ENCODE results near the gene MAEA. TPM values are rescaled to one million over a fixed set of nuclear protein-coding genes. Genes with fewer than 3 reads are reported as not detected.

MAEA gene
- total and polyA plus RNA-seq, 9 of the 15 experiments (the other 6 are each of a cell fraction or from before 2014, with no cell fraction given), result 2.1 to 86.5 (median 45.0) TPM

DNA sequence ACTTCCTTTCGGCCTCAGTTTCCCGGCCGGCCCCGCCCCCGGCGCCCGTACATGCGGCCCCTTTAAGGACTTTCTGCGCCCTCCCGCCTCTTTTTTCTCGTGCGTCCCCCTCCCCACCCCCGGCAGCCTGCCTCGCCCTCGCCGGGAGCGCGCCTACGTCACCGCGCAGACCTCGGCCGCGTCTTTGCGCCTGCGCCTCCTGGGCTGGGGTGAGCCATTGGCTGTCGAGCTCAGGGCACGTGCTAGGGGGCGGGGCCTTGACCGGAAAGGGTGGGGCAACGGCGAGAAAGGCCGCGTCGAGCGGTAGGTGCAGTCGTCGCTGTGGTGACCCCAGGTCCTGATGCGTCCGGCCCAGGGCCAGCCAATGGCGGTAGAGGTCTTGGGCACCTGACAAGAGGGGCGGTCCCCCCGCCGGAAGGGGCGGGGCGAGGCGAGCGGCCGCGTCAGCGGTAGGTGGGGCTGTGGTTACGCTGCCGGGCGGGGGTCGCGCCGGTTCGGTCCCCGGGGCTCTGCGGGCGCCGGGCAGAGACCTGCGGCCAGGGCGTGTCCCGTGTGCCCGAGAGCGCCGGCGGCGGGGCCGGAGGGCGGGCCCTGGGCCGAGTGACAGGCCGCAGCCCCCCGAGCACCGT lies 57.2 kb downstream of the MAEA start, which contains the start of gene UVSSA (continued):
- peak; percentile 73 for TF ChIP-seq CBFA2T2 (conservative IDR thresholded peaks at IDR 0.05)
- TF ChIP-seq BCOR (IDR thresholded peaks at IDR 0.05), result peak; percentile 57; the same call in 1 of the 2 replicates
- TF ChIP-seq FOXJ3 (CRISPR knock-in tag; IDR thresholded peaks at IDR 0.05), result no peak
- TF ChIP-seq ZNF778 (CRISPR knock-in tag; IDR thresholded peaks at IDR 0.05), result no peak
- TF ChIP-seq KDM5B (IDR thresholded peaks at IDR 0.05; ENCODE audit: insufficient replicate concordance, low read depth, low read length), result no peak
- TF ChIP-seq, protein P1, sequence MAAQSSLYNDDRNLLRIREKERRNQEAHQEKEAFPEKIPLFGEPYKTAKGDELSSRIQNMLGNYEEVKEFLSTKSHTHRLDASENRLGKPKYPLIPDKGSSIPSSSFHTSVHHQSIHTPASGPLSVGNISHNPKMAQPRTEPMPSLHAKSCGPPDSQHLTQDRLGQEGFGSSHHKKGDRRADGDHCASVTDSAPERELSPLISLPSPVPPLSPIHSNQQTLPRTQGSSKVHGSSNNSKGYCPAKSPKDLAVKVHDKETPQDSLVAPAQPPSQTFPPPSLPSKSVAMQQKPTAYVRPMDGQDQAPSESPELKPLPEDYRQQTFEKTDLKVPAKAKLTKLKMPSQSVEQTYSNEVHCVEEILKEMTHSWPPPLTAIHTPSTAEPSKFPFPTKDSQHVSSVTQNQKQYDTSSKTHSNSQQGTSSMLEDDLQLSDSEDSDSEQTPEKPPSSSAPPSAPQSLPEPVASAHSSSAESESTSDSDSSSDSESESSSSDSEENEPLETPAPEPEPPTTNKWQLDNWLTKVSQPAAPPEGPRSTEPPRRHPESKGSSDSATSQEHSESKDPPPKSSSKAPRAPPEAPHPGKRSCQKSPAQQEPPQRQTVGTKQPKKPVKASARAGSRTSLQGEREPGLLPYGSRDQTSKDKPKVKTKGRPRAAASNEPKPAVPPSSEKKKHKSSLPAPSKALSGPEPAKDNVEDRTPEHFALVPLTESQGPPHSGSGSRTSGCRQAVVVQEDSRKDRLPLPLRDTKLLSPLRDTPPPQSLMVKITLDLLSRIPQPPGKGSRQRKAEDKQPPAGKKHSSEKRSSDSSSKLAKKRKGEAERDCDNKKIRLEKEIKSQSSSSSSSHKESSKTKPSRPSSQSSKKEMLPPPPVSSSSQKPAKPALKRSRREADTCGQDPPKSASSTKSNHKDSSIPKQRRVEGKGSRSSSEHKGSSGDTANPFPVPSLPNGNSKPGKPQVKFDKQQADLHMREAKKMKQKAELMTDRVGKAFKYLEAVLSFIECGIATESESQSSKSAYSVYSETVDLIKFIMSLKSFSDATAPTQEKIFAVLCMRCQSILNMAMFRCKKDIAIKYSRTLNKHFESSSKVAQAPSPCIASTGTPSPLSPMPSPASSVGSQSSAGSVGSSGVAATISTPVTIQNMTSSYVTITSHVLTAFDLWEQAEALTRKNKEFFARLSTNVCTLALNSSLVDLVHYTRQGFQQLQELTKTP (IDR thresholded peaks at IDR 0.05; ENCODE audit: low read depth in 1 of 2, partially characterized antibody in 2 of 2), result no peak
- no peak for TF ChIP-seq GTF2F1 (IDR thresholded peaks at IDR 0.05; ENCODE audit: low read depth, low read length)
- TF ChIP-seq HCFC1 (IDR thresholded peaks at IDR 0.05; ENCODE audit: low read depth, low read length), result peak; percentile 44
- peak; percentile 2; the same call in 1 of the 2 replicates for TF ChIP-seq L3MBTL2 (IDR thresholded peaks at IDR 0.05)
- TF ChIP-seq ZNF124 (CRISPR knock-in tag; IDR thresholded peaks at IDR 0.05), result no peak
- TF ChIP-seq ZFPM2 (CRISPR knock-in tag; IDR thresholded peaks at IDR 0.05), result no peak
- TF ChIP-seq HNRNPL (IDR thresholded peaks at IDR 0.05; ENCODE audit: low read depth, low read length), result no peak
- TF ChIP-seq RBBP5 (IDR thresholded peaks at IDR 0.05; ENCODE audit: borderline replicate concordance, insufficient read depth, low read length, poor library complexity, severe bottlenecking), result peak; percentile 20
- no peak for TF ChIP-seq PTTG1 (tag; IDR thresholded peaks at IDR 0.05; ENCODE audit: low read depth)
- TF ChIP-seq POLR2G (IDR thresholded peaks at IDR 0.05; ENCODE audit: low read depth, low read length), result no peak
- TF ChIP-seq NR2C1 (IDR thresholded peaks at IDR 0.05), result peak; percentile 72; the same call in 1 of the 2 replicates
- peak; percentile 57; the same call in 1 of the 2 replicates for TF ChIP-seq NR2C1 (tag; IDR thresholded peaks at IDR 0.05)
- TF ChIP-seq, protein P2, sequence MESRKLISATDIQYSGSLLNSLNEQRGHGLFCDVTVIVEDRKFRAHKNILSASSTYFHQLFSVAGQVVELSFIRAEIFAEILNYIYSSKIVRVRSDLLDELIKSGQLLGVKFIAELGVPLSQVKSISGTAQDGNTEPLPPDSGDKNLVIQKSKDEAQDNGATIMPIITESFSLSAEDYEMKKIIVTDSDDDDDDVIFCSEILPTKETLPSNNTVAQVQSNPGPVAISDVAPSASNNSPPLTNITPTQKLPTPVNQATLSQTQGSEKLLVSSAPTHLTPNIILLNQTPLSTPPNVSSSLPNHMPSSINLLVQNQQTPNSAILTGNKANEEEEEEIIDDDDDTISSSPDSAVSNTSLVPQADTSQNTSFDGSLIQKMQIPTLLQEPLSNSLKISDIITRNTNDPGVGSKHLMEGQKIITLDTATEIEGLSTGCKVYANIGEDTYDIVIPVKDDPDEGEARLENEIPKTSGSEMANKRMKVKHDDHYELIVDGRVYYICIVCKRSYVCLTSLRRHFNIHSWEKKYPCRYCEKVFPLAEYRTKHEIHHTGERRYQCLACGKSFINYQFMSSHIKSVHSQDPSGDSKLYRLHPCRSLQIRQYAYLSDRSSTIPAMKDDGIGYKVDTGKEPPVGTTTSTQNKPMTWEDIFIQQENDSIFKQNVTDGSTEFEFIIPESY (CRISPR knock-in tag; IDR thresholded peaks at IDR 0.05), result 0 out of 2 replicates have a peak, but pooled peaks have one; percentile 0
- TF ChIP-seq HDAC8 (tag; IDR thresholded peaks at IDR 0.05), result peak; percentile 70; the same call in 1 of the 2 replicates
- peak; percentile 71 for TF ChIP-seq RBM25 (IDR thresholded peaks at IDR 0.05; ENCODE audit: low read depth, low read length, severe bottlenecking)
- no peak for TF ChIP-seq SMAD4 (CRISPR knock-in tag; conservative IDR thresholded peaks at IDR 0.05)
- no peak for TF ChIP-seq ZNF23 (CRISPR knock-in tag; IDR thresholded peaks at IDR 0.05)
